A549 (cell line): ENCODE data around the gene QPCT. TPM values are rescaled to one million over a fixed set of nuclear protein-coding genes. Genes with fewer than 3 reads are reported as not detected.

Source experiments
- ATAC-seq, 2 experiments: fragments of 200-7000 bp in 1 of 2; fragments of >200 bp in 1 of 2; cut with Nextera tagmentation in 1 of 2; cut with Tn5 transposase in 1 of 2; 3 replicates each; pipeline versions ENCODE4 v1.8.0 to v1.9.1; 2018 to 2020; ENCODE audit warnings: mild to moderate bottlenecking in 1 of 2, moderate library complexity in 1 of 2
- CTCF ChIA-PET: fragments of 300-600 bp; sonication (Branson Sonifier 250); formaldehyde crosslinking; extraction: SDS; loops from one replicate; lab custom pipeline; 2021; ENCODE audit warnings: antibody characterized with exemption, inconsistent platforms; lab: Yijun Ruan, JAX
- POLR2A ChIA-PET: fragments of 350-600 bp; formaldehyde crosslinking; extraction: SDS; loops from one replicate; lab custom pipeline; 2021; ENCODE audit warnings: antibody characterized with exemption, inconsistent platforms; lab: Yijun Ruan, JAX
- DNase-seq, 2 experiments: peaks; one replicate each; pipeline versions ENCODE4 v3.0.0 to v3.0.0-alpha.2; 2011 to 2016; ENCODE audit warnings: low read depth in 1 of 2, low spot score in 1 of 2
- FAIRE-seq: peaks from 2 replicates; lab custom pipeline; 2011; peaks lifted over from hg19 to GRCh38; lab: Jason Lieb, UNC
- H3K27ac ChIP-seq, 2 experiments: fragments of >200 bp; sonication (Bioruptor Twin); formaldehyde crosslinking; 3 replicates each; pipeline ENCODE4 v1.5.1; 2016 to 2017
- H3K4me1 ChIP-seq: fragments of >200 bp; sonication (Bioruptor Twin); formaldehyde crosslinking; 3 replicates; pipeline ENCODE4 v1.6.1; 2016
- H3K4me2 ChIP-seq: fragments of >200 bp; sonication (Bioruptor Twin); formaldehyde crosslinking; 3 replicates; pipeline ENCODE4 v1.6.1; 2016
- H3K4me3 ChIP-seq: fragments of >200 bp; sonication (Bioruptor Twin); formaldehyde crosslinking; 3 replicates; pipeline ENCODE4 v1.5.1; 2016
- H3K9me3 ChIP-seq: fragments of >200 bp; sonication (Bioruptor Twin); formaldehyde crosslinking; 3 replicates; pipeline ENCODE4 v1.6.1; 2016
- ATOH8 ChIP-seq: fragments of 250-450 bp; sonication (Bioruptor Pico); IDR thresholded peaks from 2 replicates; pipeline ENCODE4 v1.5.0; 2020; ENCODE audit warnings: low read depth, mild to moderate bottlenecking, moderate library complexity
- BCL3 ChIP-seq: fragments of >200 bp; sonication (Bioruptor Twin); formaldehyde crosslinking; IDR thresholded peaks from 3 replicates; pipeline ENCODE4 v1.6.1; 2016
- BHLHE40 ChIP-seq: IDR thresholded peaks from 2 replicates; pipeline ENCODE4 v1.6.1; 2012; ENCODE audit warnings: low read depth, low read length, inconsistent platforms
- CEBPB ChIP-seq, 2 experiments: fragments of >200 bp in 1 of 2; sonication (Bioruptor Twin) in 1 of 2; formaldehyde crosslinking in 1 of 2; IDR thresholded peaks; 2 replicates each; pipeline ENCODE4 v1.6.1; 2012 to 2016
- CTCF ChIP-seq: fragments of >200 bp; sonication (Bioruptor Twin); formaldehyde crosslinking; IDR thresholded peaks from 3 replicates; pipeline ENCODE4 v1.5.1; 2016
- E2F6 ChIP-seq: IDR thresholded peaks from 2 replicates; pipeline ENCODE4 v1.6.1; 2012; ENCODE audit warnings: low read depth, borderline replicate concordance
- FOSB ChIP-seq: fragments of 250-450 bp; sonication (Bioruptor Pico); IDR thresholded peaks from 2 replicates; pipeline ENCODE4 v1.5.0; 2020; ENCODE audit warnings: mild to moderate bottlenecking, moderate library complexity
- FOSL2 ChIP-seq, 2 experiments: fragments of 450-650 bp in 1 of 2; fragments of >200 bp in 1 of 2; sonication (Bioruptor Twin) in 1 of 2; formaldehyde crosslinking; IDR thresholded peaks; 2 replicates each; pipeline versions ENCODE4 v1.5.0 to v1.6.1; 2016 to 2020; ENCODE audit warnings: mild to moderate bottlenecking in 1 of 2, moderate library complexity in 1 of 2
- GATA3 ChIP-seq: IDR thresholded peaks from 2 replicates; pipeline ENCODE4 v1.6.1; 2012; ENCODE audit warnings: borderline replicate concordance
- HES2 ChIP-seq: fragments of >200 bp; sonication (Bioruptor Twin); formaldehyde crosslinking; IDR thresholded peaks from 2 replicates; pipeline ENCODE4 v1.6.1; 2016
- KDM1A ChIP-seq: fragments of 200-600 bp; sonication (generic); IDR thresholded peaks from 2 replicates; pipeline ENCODE4 v1.6.1; 2016; ENCODE audit warnings: low read depth, mild to moderate bottlenecking
- MAFK ChIP-seq: fragments of 450-650 bp; IDR thresholded peaks from 2 replicates; pipeline ENCODE4 v1.6.1; 2014; ENCODE audit not compliant: partially characterized antibody
- NFE2L2 ChIP-seq: fragments of 150-350 bp; conservative IDR thresholded peaks from 2 replicates; pipeline ENCODE4 v1.6.1; 2014; ENCODE audit warnings: low read length
- NR3C1 ChIP-seq: fragments of >200 bp; sonication (Bioruptor Twin); formaldehyde crosslinking; IDR thresholded peaks from 3 replicates; pipeline ENCODE4 v1.6.1; 2017
- PHF8 ChIP-seq: fragments of 200-600 bp; sonication (generic); IDR thresholded peaks from 2 replicates; pipeline ENCODE4 v1.6.1; 2016; ENCODE audit warnings: low read depth, mild to moderate bottlenecking, antibody characterized with exemption, moderate library complexity, borderline replicate concordance
- POLR2AphosphoS2 ChIP-seq: conservative IDR thresholded peaks from 2 replicates; pipeline ENCODE4 v1.6.1; 2012; ENCODE audit warnings: low read length, improper control_type of control experiment, inconsistent platforms
- RFX5 ChIP-seq: fragments of 450-650 bp; IDR thresholded peaks from 2 replicates; pipeline ENCODE4 v1.7.1; 2014; ENCODE audit warnings: antibody characterized with exemption, mild to moderate bottlenecking, moderate library complexity
- RNF2 ChIP-seq: fragments of 200-600 bp; sonication (generic); IDR thresholded peaks from 2 replicates; pipeline ENCODE4 v1.6.1; 2016; ENCODE audit warnings: low read depth, mild to moderate bottlenecking, antibody characterized with exemption, moderate library complexity, borderline replicate concordance
- WGBS: methylation state at CpG from one replicate; pipeline ENCODE4 v1.1.6; 2017; ENCODE audit errors: missing lambda C conversion rate; 5-methylcytosine and 5-hydroxymethylcytosine counted together
- polyA plus RNA-seq, 4 experiments: library from polyadenylated mRNA; depleted of rRNA in 3 of 4; stranded (reverse); fragments of >200 nt; fragmentation: RNase III in 1 of 4; extraction: RNeasy Plus Mini Kit Qiagen cat#74134 plus additional on column Dnase treatment in 1 of 4; gene quantifications; 2 replicates in 3 of 4; 3 replicates in 1 of 4; pipeline ENCODE4 v1.2.3, GENCODE V29; 2011 to 2017

The QPCT gene
- polyA plus RNA-seq, 2 of the 4 experiments (the other 2 are of a cell fraction) = 20.0 to 42.7 TPM

- no peaks in the 10 kb centered on the region for H3K4me1 ChIP-seq
- H3K9me3 ChIP-seq = no peaks in the 10 kb centered on the region
- WGBS = 52% methylated on average over 4 of the region's 4 CpGs
- H3K4me3 ChIP-seq = no peak overlapping the region
- DNase-seq (no peak), FAIRE-seq (no peak), ATAC-seq (no peak)
- no peak overlapping the region for H3K27ac ChIP-seq
- TF ChIP-seq FOSB (CRISPR knock-in tag) = no peak
- ChIA-PET CTCF (interaction anchor here (0.5 to 1.7 kb wide), 4 partner anchors 17 to 202 kb away, joined by 3 to 10 read pairs (median 3); no protein-coding TSS in a partner anchor), POLR2A (no interaction called here)
- no peak overlapping the region for H3K4me2 ChIP-seq
Observed at GRCh38 chr2:37366773-37367172, 22.3 kb downstream of the QPCT start.

- H3K4me2 ChIP-seq = no peak overlapping the region
- CTCF ChIA-PET = interaction anchor here (0.5 to 1.7 kb wide), 5 partner anchors 12 to 510 kb away, joined by 3 to 10 read pairs (median 3); no protein-coding TSS in a partner anchor
- H3K27ac ChIP-seq = no peak overlapping the region
- no peak for FAIRE-seq
- TF ChIP-seq POLR2AphosphoS2 (no peak), NFE2L2 (no peak), MAFK (no peak)
- no peak for DNase-seq
- 85% methylated on average over 7 of the region's 7 CpGs for WGBS
- no peaks in the 10 kb centered on the region for H3K9me3 ChIP-seq
- H3K4me1 ChIP-seq = no peaks in the 10 kb centered on the region
- POLR2A ChIA-PET = no interaction called here
- no peak overlapping the region for H3K4me3 ChIP-seq
- ATAC-seq = no peak
Observed at GRCh38 chr2:37367310-37367709, 22.9 kb downstream of the QPCT start.

GRCh38 chr2:37367984-37368383 lies 23.6 kb downstream of the QPCT start:
- TF ChIP-seq ATOH8 (CRISPR knock-in tag) (no peak), HES2 (no peak), E2F6 (no peak), BHLHE40 (no peak), CEBPB (IDR thresholded peaks at IDR 0.05) (no peak), FOSL2 (IDR thresholded peaks at IDR 0.05) (no peak), FOSL2 (CRISPR knock-in tag; IDR thresholded peaks at IDR 0.05) (no peak), GATA3 (no peak), RNF2 (no peak), BCL3 (no peak), RFX5 (no peak), CTCF (no peak), NR3C1 (no peak), PHF8 (no peak), KDM1A (no peak)
- no peak overlapping the region for H3K27ac ChIP-seq
- H3K9me3 ChIP-seq = no peaks in the 10 kb centered on the region
- ChIA-PET POLR2A (no interaction called here), CTCF (interaction anchor here (0.8 to 1.7 kb wide), 3 partner anchors 12 to 510 kb away, joined by 3 to 10 read pairs (median 8); no protein-coding TSS in a partner anchor)
- DNase-seq (no peak), ATAC-seq (no peak), FAIRE-seq (no peak)
- 81% methylated on average over 2 of the region's 2 CpGs for WGBS
- H3K4me1 ChIP-seq = no peaks in the 10 kb centered on the region
- H3K4me2 ChIP-seq = no peak overlapping the region
- H3K4me3 ChIP-seq = no peak overlapping the region
